ENCODE data around the gene TNNC1. TPM values are rescaled to one million over a fixed set of nuclear protein-coding genes. Genes with fewer than 3 reads are reported as not detected.

The TNNC1 gene
- total RNA-seq, 5 donors from 2014 or later (not counting 1 experiment from before 2014, with no cell fraction given), result 2.8 to 8.8 (median 4.5) TPM

DNA sequence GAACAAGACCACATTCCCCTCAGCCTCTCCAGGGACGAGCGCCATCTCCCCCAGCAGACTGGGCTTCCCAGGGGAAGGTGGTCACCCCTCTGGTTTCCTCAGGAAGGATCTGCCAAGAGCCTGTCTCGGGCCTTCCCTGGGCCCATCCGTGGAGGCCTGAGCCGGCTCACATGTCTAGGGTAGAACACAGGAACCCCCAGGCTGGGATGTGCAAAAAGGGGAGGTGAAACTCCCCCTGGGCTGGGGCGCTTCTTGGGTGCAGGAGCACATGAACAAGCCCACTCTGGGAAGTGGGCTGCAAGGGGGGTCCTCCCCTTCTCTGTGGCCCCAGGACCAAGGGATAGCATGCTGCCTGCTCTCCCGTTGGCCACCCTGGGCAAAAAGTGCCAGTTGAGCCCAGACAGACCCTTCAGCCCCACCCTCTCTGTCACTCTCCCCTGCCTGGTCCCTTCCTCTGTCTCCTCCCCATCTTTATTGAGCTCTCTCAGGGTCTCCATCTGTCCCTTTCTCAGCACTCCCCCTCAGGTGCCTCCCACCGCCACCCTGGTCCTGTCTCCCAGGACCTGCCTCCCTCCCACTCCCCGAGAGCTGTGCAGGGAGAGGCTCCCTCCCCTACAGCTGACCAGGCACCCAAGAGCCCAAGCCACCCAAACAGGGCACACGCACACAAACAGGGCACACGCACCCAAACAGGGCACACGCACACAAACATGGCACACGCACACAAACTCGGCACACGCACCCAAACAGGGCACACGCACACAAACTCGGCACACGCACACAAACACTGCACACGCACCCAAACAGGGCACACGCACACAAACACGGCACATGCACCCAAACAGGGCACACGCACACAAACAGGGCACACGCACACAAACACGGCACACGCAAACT lies 9.8 kb downstream of the TNNC1 start:
- no peaks in the 10 kb centered on the region for H3K36me3 ChIP-seq (ENCODE audit: control insufficient read depth in 2 of 2, extremely low read depth in 1 of 2, insufficient read depth in 1 of 2, low read length in 1 of 2)
- Mint-ChIP-seq H3K4me3 (no peak overlapping the region), H3K27ac (no peak overlapping the region), H3K4me1 (peaks cover 8 to 18% (median 9%) of the 10 kb centered on the region in 3 donors), H3K36me3 (no peaks in the 10 kb centered on the region), H3K27me3 (no peaks in the 10 kb centered on the region), H3K9me3 (no peaks in the 10 kb centered on the region)
- DNase-seq (no peak), ATAC-seq (replicated peaks in 1 of 4) (no peak)
- peak overlapping the region in 1 of 2 donors; percentile 2 for H3K4me3 ChIP-seq (ENCODE audit: control insufficient read depth in 1 of 2, extremely low read depth in 1 of 2, low read length in 1 of 2)
- H3K4me1 ChIP-seq (ENCODE audit: control insufficient read depth in 1 of 2, extremely low read depth in 1 of 2, insufficient read depth in 2 of 2, low read length in 2 of 2), result peaks cover 0 to 23% of the 10 kb centered on the region in 2 experiments
- H3K27ac ChIP-seq (ENCODE audit: low read length), result no peak overlapping the region
- 90% methylated on average over 20 of the region's 25 CpGs for WGBS (ENCODE audit: insufficient coverage)
- ChIA-PET POLR2A (no interaction called here), CTCF (interaction anchor here (0.6 to 1.6 kb wide), 3 partner anchors 18 to 92 kb away, joined by 3 to 4 read pairs (median 3); partner anchors contain the start of gene UQCC5 (in 1 of the 2))
- H3K9me3 ChIP-seq, result no peaks in the 10 kb centered on the region
- peaks cover 0 to 10% of the 10 kb centered on the region in 2 experiments for H3K27me3 ChIP-seq (replicated peaks in 1 of 2; ENCODE audit: control insufficient read depth in 2 of 2, extremely low read depth in 1 of 2, insufficient read depth in 2 of 2, low read length in 1 of 2)

DNA sequence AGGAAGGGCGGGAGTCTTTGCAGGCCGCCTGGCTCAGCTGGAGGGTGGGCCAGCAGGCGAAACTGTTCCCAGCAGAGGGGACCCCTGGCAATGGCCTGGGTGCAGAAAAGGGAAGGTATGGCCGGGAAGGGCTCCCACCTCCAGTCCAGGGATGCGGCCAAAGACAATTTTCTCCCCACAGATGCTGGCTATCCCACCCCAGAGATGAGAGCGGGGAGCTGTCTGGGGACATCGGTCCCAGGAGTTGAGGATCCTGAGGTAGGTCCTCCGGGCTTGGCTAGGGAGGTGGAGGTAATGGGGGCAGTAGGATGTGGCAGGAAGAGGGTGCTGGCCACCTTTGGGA lies 10.6 kb downstream of the TNNC1 start:
- Mint-ChIP-seq H3K4me3 (no peak overlapping the region), H3K36me3 (no peaks in the 10 kb centered on the region), H3K9me3 (no peaks in the 10 kb centered on the region), H3K27me3 (no peaks in the 10 kb centered on the region), H3K4me1 (peaks cover 8 to 18% (median 9%) of the 10 kb centered on the region in 3 donors), H3K27ac (no peak overlapping the region)
- Histone ChIP-seq H3K9me3 (no peaks in the 10 kb centered on the region), H3K36me3 (ENCODE audit: control insufficient read depth in 2 of 2, extremely low read depth in 1 of 2, insufficient read depth in 1 of 2, low read length in 1 of 2) (no peaks in the 10 kb centered on the region), H3K27ac (ENCODE audit: low read length) (no peak overlapping the region), H3K4me1 (ENCODE audit: control insufficient read depth in 1 of 2, extremely low read depth in 1 of 2, insufficient read depth in 2 of 2, low read length in 2 of 2) (peaks cover 0 to 23% of the 10 kb centered on the region in 2 experiments), H3K27me3 (replicated peaks in 1 of 2; ENCODE audit: control insufficient read depth in 2 of 2, extremely low read depth in 1 of 2, insufficient read depth in 2 of 2, low read length in 1 of 2) (peaks cover 0 to 10% of the 10 kb centered on the region in 2 experiments), H3K4me3 (ENCODE audit: control insufficient read depth in 1 of 2, extremely low read depth in 1 of 2, low read length in 1 of 2) (no peak overlapping the region)
- WGBS (ENCODE audit: insufficient coverage), result no CpG with 5 or more reads among the region's 8 CpGs
- ChIA-PET POLR2A (no interaction called here), CTCF (no interaction called here)
- no peak for ATAC-seq (replicated peaks in 1 of 4)
- no peak for DNase-seq

DNA sequence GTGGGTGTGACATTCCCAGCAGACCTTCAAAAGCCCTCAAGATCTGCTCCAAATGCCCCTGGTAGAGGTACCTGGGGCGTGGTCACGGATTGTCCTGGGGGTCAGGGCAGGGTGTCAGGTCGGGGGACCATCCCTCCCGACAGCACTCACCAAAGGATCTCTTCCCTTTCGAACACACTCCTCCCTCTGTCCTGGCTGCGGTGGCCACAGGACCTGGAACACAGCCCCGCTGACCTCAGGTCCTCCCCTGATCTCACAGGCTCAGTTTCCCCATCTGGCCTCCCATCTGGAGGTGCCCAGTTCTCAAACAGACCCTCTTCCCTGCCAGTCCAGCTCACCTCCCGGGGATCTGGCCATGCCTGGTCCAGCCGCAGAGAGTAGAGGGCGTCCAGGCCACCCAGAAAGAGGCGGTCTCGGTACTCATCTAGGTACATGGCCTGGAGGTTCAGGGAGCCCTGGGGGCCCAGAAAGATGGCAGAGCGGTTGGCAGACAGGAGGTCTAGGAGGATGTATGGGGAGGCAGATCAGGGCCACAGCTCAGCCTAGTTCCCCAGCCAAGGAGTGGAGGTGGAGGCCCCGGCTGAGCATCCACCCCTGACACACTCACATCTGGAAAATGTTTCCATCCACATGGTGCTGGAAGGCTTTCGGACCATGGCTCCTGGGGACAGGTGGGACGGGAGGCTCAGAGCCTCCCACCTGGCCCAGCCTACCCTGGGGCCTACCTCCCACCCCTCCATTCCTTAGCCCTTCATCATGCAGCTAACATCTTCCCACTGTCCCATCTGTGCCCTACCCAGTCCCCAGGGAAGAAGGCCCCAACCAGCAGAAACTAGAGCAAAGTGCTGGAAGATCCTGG lies 11.2 kb downstream of the TNNC1 start:
- WGBS (ENCODE audit: insufficient coverage), result 86% methylated on average over 14 of the region's 16 CpGs
- ChIA-PET POLR2A (no interaction called here), CTCF (no interaction called here)
- H3K4me3 Mint-ChIP-seq, result no peak overlapping the region
- Histone ChIP-seq H3K36me3 (ENCODE audit: control insufficient read depth in 2 of 2, extremely low read depth in 1 of 2, insufficient read depth in 1 of 2, low read length in 1 of 2) (no peaks in the 10 kb centered on the region), H3K27me3 (replicated peaks in 1 of 2; ENCODE audit: control insufficient read depth in 2 of 2, extremely low read depth in 1 of 2, insufficient read depth in 2 of 2, low read length in 1 of 2) (peaks cover 0 to 10% of the 10 kb centered on the region in 2 experiments), H3K9me3 (no peaks in the 10 kb centered on the region), H3K27ac (ENCODE audit: low read length) (no peak overlapping the region), H3K4me3 (ENCODE audit: control insufficient read depth in 1 of 2, extremely low read depth in 1 of 2, low read length in 1 of 2) (no peak overlapping the region), H3K4me1 (ENCODE audit: control insufficient read depth in 1 of 2, extremely low read depth in 1 of 2, insufficient read depth in 2 of 2, low read length in 2 of 2) (peaks cover 0 to 23% of the 10 kb centered on the region in 2 experiments)
- H3K9me3 Mint-ChIP-seq, result no peaks in the 10 kb centered on the region
- peaks cover 8 to 14% (median 9%) of the 10 kb centered on the region in 3 donors for H3K4me1 Mint-ChIP-seq
- H3K27ac Mint-ChIP-seq, result no peak overlapping the region
- ATAC-seq (replicated peaks in 1 of 4) (no peak), DNase-seq (no peak)
- H3K36me3 Mint-ChIP-seq, result no peaks in the 10 kb centered on the region
- no peaks in the 10 kb centered on the region for H3K27me3 Mint-ChIP-seq

DNA sequence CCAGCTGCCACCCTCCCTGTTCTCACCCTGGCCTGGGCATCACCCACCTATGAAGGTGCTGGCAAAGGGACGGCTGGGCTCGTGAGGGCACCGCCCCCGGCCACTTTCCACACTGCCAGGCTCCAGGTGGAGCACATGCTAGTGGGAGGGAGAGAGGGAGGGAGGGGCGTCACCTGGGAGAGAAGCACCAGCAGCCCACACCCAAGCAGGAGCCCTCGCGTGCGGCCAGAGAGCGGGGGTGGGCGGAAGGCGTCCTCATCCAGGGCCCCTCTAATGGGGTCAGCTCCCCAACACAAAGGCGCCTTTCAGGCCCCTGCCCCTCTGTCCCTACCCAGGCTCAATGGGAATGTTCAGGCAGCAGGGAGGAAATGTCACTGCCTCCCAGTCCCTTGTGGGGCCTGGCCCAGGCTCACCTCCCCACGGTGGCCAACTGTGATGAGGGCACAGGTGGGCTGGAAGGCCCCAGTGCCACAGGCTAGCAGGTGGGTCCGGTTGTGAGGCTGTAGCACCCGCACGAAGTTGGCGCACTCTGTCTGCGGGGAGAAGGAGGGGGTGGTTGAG lies 12.0 kb downstream of the TNNC1 start:
- H3K27me3 Mint-ChIP-seq, result no peaks in the 10 kb centered on the region
- Histone ChIP-seq H3K36me3 (ENCODE audit: control insufficient read depth in 2 of 2, extremely low read depth in 1 of 2, insufficient read depth in 1 of 2, low read length in 1 of 2) (no peaks in the 10 kb centered on the region), H3K27ac (ENCODE audit: low read length) (no peak overlapping the region), H3K4me3 (ENCODE audit: control insufficient read depth in 1 of 2, extremely low read depth in 1 of 2, low read length in 1 of 2) (no peak overlapping the region), H3K27me3 (replicated peaks in 1 of 2; ENCODE audit: control insufficient read depth in 2 of 2, extremely low read depth in 1 of 2, insufficient read depth in 2 of 2, low read length in 1 of 2) (peaks cover 0 to 10% of the 10 kb centered on the region in 2 experiments), H3K4me1 (ENCODE audit: control insufficient read depth in 1 of 2, extremely low read depth in 1 of 2, insufficient read depth in 2 of 2, low read length in 2 of 2) (peaks cover 0 to 16% of the 10 kb centered on the region in 2 experiments), H3K9me3 (no peaks in the 10 kb centered on the region)
- ChIA-PET CTCF (interaction anchor here in 1 of 2 donors (0.6 kb wide), 1 partner anchor 172 kb away, joined by 3 read pairs; no protein-coding TSS in a partner anchor), POLR2A (no interaction called here)
- no peaks in the 10 kb centered on the region for H3K36me3 Mint-ChIP-seq
- WGBS (ENCODE audit: insufficient coverage), result 100% methylated on average over 1 of the region's 18 CpGs
- H3K4me1 Mint-ChIP-seq, result peaks cover 3 to 8% (median 5%) of the 10 kb centered on the region in 3 donors
- H3K9me3 Mint-ChIP-seq, result no peaks in the 10 kb centered on the region
- H3K27ac Mint-ChIP-seq, result no peak overlapping the region
- no peak for ATAC-seq (replicated peaks in 1 of 4)
- H3K4me3 Mint-ChIP-seq, result no peak overlapping the region
- DNase-seq, result no peak

DNA sequence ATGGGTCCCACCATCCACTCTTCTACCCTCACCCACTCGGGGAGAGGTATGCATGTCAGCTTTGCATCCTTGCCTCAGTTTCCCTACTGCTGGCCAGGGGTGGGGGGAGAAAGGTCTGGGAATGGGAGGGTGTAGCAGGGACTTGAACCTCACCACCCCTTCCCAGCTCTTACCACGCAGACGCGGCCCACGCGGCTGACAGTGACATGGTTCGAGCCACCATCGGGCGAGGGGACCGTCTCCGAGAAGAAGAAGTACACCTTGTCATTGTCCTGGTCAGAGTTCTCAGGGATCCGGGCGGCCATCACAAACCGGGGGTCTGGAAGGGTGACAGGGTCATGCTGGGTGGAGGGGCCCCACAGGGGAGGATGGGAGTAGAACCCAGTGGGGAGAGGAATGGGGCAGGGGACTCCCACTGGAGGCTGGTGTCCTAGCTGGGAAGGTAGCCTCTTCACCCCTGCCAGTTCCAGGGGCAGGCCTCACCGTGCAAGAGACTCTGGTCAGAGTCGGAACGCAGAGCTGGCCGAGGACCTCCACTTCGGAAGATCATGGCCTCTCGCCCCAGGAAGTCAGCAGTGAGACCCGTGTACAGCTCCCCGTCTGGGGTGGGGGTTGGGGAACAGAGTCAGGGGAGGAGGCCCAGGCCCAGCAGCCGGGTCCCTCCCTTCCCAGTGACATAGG lies 12.6 kb downstream of the TNNC1 start:
- DNase-seq, result no peak

More for the DNA sequence above, 12.6 kb downstream of the TNNC1 start:
- no peak for ATAC-seq (replicated peaks in 1 of 4)
- H3K27me3 ChIP-seq (replicated peaks in 1 of 2; ENCODE audit: control insufficient read depth in 2 of 2, extremely low read depth in 1 of 2, insufficient read depth in 2 of 2, low read length in 1 of 2), result peaks cover 0 to 10% of the 10 kb centered on the region in 2 experiments
- 91% methylated on average over 15 of the region's 23 CpGs for WGBS (ENCODE audit: insufficient coverage)
- H3K36me3 Mint-ChIP-seq, result no peaks in the 10 kb centered on the region
- H3K27ac Mint-ChIP-seq, result no peak overlapping the region
- H3K9me3 Mint-ChIP-seq, result no peaks in the 10 kb centered on the region
- no peak overlapping the region for H3K4me3 ChIP-seq (ENCODE audit: control insufficient read depth in 1 of 2, extremely low read depth in 1 of 2, low read length in 1 of 2)
- H3K27me3 Mint-ChIP-seq, result no peaks in the 10 kb centered on the region
- CTCF ChIA-PET, result interaction anchor here in 1 of 2 donors (0.6 to 0.7 kb wide), 2 partner anchors 173 to 1830 kb away, joined by 3 read pairs; partner anchors contain the start of gene CISH
- peaks cover 2 to 8% (median 4%) of the 10 kb centered on the region in 3 donors for H3K4me1 Mint-ChIP-seq
- no peak overlapping the region for H3K4me3 Mint-ChIP-seq
- H3K9me3 ChIP-seq, result no peaks in the 10 kb centered on the region
- peaks cover 0 to 11% of the 10 kb centered on the region in 2 experiments for H3K4me1 ChIP-seq (ENCODE audit: control insufficient read depth in 1 of 2, extremely low read depth in 1 of 2, insufficient read depth in 2 of 2, low read length in 2 of 2)
- H3K27ac ChIP-seq (ENCODE audit: low read length), result no peak overlapping the region
- POLR2A ChIA-PET, result no interaction called here
- no peaks in the 10 kb centered on the region for H3K36me3 ChIP-seq (ENCODE audit: control insufficient read depth in 2 of 2, extremely low read depth in 1 of 2, insufficient read depth in 1 of 2, low read length in 1 of 2)

Data from T-cell (primary cell).